Measurements from ENCODE around the gene FAM209B.

DNA sequence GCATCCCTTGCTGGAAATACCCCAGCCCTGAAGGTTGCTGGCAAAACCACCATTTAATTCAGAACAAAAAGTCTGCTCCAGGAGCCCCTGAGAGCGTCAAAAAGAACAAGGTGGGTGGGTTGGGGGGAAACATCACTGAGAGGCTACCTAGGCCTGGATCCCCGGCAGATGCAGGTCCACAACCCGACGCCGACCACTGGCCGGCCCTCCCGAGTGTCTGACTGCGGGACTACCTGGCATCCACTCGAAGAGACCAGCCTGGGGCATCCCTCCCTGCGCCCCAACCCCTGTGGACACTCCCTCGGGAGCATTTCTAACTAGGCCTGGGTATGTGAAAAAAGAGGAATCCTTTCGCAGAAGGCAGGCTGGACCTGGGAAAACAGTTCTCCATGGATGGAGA, 47.2 kb downstream of the FAM209B start:
- no peak for TF ChIP-seq POLR2A (IDR thresholded peaks at IDR 0.05)
- TF ChIP-seq, protein P1, sequence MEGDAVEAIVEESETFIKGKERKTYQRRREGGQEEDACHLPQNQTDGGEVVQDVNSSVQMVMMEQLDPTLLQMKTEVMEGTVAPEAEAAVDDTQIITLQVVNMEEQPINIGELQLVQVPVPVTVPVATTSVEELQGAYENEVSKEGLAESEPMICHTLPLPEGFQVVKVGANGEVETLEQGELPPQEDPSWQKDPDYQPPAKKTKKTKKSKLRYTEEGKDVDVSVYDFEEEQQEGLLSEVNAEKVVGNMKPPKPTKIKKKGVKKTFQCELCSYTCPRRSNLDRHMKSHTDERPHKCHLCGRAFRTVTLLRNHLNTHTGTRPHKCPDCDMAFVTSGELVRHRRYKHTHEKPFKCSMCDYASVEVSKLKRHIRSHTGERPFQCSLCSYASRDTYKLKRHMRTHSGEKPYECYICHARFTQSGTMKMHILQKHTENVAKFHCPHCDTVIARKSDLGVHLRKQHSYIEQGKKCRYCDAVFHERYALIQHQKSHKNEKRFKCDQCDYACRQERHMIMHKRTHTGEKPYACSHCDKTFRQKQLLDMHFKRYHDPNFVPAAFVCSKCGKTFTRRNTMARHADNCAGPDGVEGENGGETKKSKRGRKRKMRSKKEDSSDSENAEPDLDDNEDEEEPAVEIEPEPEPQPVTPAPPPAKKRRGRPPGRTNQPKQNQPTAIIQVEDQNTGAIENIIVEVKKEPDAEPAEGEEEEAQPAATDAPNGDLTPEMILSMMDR (IDR thresholded peaks at IDR 0.05 in 4 of 5, conservative IDR thresholded peaks at IDR 0.05 in 1 of 5) = no peak

All from gastrocnemius medialis (tissue), 4 donors.